H4 (cell line): ENCODE data around the gene SRMS. TPM values are rescaled to one million over a fixed set of nuclear protein-coding genes. Genes with fewer than 3 reads are reported as not detected.
A peak's percentile ranks its signal among the peaks of the same experiment; 100 is the strongest.
"Not testable (repeated sequence)": the region's sequence is repeated elsewhere in the genome, so short reads cannot be mapped to it uniquely, and the experiment has no call there.

Experiments used
- DNase-seq: peaks from one replicate; pipeline ENCODE4 v3.0.0-alpha.2; 2015; ENCODE audit warnings: low spot score
- total RNA-seq: library from RNA; depleted of rRNA; stranded (reverse); fragments of >200 nt; shearing (Covaris generic); gene quantifications from 2 replicates; pipeline ENCODE4 v1.2.3, GENCODE V29; 2014

Gene SRMS
- total RNA-seq, 1 experiment from 2014 or later, result not detected

DNA sequence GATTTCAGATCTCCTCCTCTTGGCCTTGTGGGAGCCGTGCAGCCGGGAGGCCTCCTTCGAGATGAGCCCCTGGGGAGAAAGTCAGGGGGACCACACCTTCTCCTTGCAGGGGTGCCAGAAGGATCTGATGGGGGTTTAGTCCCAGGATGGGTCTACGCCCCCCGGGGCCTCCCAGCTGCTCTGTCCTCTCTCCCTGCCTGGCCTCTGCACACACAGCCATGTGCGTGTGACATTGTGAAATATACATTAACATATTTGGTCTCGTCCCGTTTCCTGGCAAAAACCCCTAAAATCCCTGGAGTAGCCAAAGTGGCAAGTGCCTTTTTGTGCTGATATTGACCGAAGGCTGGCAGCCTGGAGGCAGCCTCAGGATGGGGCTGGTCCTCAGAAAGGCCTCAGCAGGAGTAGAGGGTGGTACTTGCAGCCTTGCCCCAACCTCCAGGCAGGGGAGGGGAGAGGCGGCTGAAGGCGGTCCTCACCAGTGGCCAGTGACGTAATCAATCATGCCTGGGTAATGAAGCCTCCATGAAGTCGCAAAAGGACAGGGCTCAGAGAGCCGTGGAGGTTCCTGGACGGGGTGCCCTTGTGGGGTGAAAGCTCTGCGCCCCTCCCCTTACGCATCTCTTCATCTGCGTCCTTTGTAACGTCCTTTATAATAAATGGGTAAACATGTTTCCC, 31.6 kb upstream of the SRMS start:
- no peak for DNase-seq

GRCh38 chr20:63578224-63579016, 30.9 kb upstream of the SRMS start:
- no peak for DNase-seq

GRCh38 chr20:63577317-63577894, 29.9 kb upstream of the SRMS start:
- no peak for DNase-seq

DNA sequence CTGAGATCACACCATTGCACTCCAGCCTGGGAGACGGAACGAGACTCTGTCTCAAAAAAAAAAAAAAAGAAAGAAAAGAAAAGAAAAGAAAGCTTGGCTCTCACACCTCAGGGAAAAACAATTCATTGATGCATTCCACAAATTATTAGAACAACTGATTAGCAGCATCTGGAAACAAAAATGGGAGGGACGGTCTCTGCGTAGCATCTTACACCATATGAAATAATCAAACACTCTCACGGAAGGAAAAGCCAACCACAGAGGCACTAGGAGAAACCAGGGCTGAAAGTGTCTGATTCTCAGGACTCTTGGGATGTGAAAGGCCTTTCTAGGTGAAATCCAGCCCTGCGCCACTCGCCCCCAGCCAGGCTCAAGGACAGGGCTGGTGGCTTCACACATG, 28.8 kb upstream of the SRMS start:
- no peak for DNase-seq

DNA sequence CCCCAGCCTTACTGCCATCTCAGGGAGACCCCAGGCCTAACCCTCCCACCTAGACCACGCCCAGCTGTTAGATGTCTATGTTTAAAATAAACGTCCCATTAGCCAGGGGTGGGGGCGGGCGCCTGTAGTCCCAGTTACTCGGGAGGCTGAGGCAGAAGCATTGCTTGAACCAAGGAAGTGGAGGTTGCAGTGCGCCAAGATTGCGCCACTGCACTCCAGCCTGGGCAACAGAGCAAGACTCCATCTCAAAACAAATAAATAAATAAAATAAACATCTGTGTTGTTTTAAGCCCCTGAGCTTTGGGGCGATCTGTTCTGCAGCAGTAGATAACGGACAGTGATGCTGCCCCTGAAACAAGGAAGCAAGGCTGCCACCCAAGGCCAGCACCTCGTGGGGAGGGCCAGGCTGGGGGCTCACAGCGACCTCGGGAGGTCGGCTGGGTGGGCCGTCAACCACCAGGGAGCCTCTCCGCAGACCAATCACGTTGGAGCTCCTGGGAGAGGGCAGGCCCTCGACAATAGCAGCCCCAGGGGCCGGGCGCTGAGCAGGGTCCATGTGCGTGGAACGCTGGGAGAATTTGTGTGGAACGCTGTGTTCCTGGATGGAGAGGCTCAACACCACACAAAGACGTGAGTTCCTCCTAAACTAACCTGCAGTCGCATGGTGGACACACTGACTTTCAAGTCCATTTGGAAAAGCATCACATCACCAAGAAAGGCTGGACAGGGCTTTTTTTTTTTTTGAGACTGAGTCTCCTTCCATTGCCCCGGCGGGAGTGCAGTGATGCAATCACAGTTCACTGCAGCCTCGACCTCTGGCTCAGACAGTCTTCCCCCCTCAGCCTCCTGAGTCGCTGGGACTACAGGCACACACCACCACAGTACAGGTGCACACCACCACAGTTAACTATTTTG, 27.5 kb upstream of the SRMS start:
- no peak for DNase-seq

GRCh38 chr20:63574156-63574828, 26.7 kb upstream of the SRMS start, which contains the start of gene HELZ2:
TSS of gene HELZ2 (minus strand) at chr20:63574239. CDS start at chr20:63572385, 1,854 bp downstream.
- DNase-seq, result peak; percentile 60

DNA sequence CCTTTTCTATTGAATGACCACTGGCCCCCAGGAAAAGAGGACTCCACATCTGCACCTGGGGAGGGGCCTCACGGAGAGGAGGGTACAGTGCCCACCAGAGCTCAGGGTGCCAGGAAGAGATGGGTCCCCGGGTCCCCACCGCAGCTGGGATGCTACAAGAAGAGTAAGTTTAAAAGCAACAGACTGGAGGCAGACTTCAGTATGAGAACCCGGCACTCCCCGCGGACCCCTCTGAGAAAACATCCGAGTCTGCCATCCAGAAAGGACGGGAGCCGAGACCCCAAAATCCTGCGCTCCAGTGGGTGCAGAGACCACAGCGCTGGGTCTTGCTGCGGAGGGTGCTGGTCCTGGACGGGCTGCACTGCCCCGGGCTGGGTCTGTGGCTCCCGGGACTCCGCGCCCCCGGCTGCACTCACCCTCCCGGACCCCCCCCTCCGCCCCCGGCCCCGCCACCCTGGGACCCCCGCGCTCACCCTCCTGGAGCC, 26.1 kb upstream of the SRMS start:
- no peak for DNase-seq

- no peak for DNase-seq
Observed at GRCh38 chr20:63572788-63573646, 25.5 kb upstream of the SRMS start.

DNA sequence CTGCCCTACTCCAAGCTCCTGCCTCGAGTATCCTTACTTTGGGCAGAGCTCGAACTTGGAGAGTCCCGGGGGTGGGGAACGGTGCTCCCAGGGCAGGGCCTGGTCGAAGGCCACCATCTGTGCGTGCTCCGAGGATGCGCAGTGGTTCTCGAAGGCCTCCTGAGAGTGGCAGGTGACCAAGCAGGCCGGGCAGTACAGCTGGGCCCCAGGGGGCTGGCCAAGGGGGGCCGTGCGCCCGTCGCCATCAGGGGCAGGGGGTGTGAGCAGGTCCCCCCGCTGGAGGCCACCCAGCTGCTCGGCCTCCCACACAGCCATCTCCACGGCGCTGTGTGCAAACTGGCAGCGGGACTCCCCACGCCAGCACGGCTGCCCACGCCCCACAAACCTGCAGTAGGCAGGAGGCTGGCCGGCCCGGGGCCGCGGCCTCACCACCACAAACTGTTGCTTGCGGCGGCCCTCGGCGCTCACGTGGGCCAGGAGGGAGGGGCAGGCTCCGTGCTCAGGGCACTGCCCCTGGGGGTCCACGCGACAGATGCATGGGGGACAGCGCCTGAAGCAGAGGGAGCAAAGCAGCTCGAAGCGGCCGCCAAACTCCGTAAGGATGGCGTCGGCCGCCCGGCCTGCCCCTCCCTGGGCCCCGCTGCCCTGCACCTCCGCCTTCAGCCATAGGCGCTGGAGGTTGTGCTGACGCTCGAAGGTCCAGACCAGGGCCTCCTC, 24.7 kb upstream of the SRMS start:
- no peak for DNase-seq

DNA sequence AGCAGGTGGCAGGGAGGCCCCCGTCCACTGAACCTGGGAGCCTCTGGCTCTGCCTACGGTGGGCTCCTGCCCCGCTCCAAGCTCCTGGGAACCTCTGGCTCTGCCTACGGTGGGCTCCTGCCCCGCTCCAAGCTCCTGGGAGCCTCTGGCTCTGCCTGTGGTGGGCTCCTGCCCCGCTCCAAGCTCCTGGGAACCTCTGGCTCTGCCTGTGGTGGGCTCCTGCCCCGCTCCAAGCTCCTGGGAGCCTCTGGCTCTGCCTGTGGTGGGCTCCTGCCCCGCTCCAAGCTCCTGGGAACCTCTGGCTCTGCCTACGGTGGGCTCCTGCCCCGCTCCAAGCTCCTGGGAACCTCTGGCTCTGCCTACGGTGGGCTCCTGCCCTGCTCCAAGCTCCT, 23.5 kb upstream of the SRMS start:
- not testable (repeated sequence) for DNase-seq

- DNase-seq, result no peak
Observed at GRCh38 chr20:63570281-63571086, 22.9 kb upstream of the SRMS start.

GRCh38 chr20:63568986-63569949, 21.7 kb upstream of the SRMS start:
- DNase-seq, result no peak

- no peak for DNase-seq
Observed at GRCh38 chr20:63568170-63568981, 20.8 kb upstream of the SRMS start.

- DNase-seq, result no peak
Observed at GRCh38 chr20:63567386-63568169, 20.0 kb upstream of the SRMS start.

DNA sequence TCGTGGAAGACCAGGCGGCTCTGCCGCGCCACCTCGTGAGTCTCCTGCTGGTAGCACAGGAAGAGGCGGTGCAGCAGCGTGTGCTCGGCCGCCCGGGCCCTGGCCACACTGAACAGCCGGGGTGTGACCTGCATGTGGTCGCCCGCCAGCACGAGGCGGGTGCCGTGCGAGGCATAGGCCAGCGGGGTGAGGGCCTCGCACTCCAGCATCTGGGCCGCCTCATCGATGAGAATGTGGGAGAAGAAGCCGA, 19.5 kb upstream of the SRMS start:
- no peak for DNase-seq
